Measurements from ENCODE around the gene HS3ST6.

GRCh38 chr16:1890024-1890707 is 28.0 kb downstream of the HS3ST6 start:
- no peak for TF ChIP-seq POLR2AphosphoS5 (IDR thresholded peaks at IDR 0.05; ENCODE audit: low read depth, low read length)
- TF ChIP-seq TAF1 (IDR thresholded peaks at IDR 0.05; ENCODE audit: borderline replicate concordance, low read depth, low read length) = no peak

Data from GM12892 (cell line).